Activated T-helper 2 cell treated with anti-CD3 and anti-CD28 coated beads, Interferon-gamma antibody, Interleukin-2, Interleukin-4, amounts not matched to agents 10 μg/mL and 5 μg/mL and 100 μg/mL, durations not matched to agents 14 hours and 24 hours and 36 hours (primary cell): ENCODE measurements around the gene HDDC2. TPM values are rescaled to one million over a fixed set of nuclear protein-coding genes. Genes with fewer than 3 reads are reported as not detected.

Experiments used
- DNase-seq: peaks from one replicate; pipeline ENCODE4 v3.0.0; 2021; ENCODE audit warnings: low spot score
- H3K27ac Mint-ChIP-seq: one replicate; pipeline ENCODE4 v1.8.0; 2021; ENCODE audit warnings: mixed read lengths
- H3K27me3 Mint-ChIP-seq: one replicate; pipeline ENCODE4 v1.8.0; 2021; ENCODE audit warnings: low read depth, mixed read lengths
- H3K36me3 Mint-ChIP-seq: one replicate; pipeline ENCODE4 v1.8.0; 2021; ENCODE audit warnings: low read depth, mixed read lengths
- H3K4me1 Mint-ChIP-seq: one replicate; pipeline ENCODE4 v1.8.0; 2021; ENCODE audit warnings: low read depth, mixed read lengths
- H3K4me3 Mint-ChIP-seq: one replicate; pipeline ENCODE4 v1.8.0; 2021; ENCODE audit warnings: low read depth, mild to moderate bottlenecking, moderate library complexity, mixed read lengths
- H3K9me3 Mint-ChIP-seq: one replicate; pipeline ENCODE4 v1.8.0; 2021; ENCODE audit warnings: mixed read lengths
- intact Hi-C: fragments of 100-400 bp; cut with micrococcal nuclease; formaldehyde crosslinking; loops from one replicate; pipeline ENCODE4 v1.15.1; 2023
- total RNA-seq: library from RNA; stranded (reverse); gene quantifications from 2 replicates; pipeline ENCODE4 v1.2.3, GENCODE V29; 2022

HDDC2 gene
- total RNA-seq, 1 donor from 2014 or later, result 78.3 TPM

DNA sequence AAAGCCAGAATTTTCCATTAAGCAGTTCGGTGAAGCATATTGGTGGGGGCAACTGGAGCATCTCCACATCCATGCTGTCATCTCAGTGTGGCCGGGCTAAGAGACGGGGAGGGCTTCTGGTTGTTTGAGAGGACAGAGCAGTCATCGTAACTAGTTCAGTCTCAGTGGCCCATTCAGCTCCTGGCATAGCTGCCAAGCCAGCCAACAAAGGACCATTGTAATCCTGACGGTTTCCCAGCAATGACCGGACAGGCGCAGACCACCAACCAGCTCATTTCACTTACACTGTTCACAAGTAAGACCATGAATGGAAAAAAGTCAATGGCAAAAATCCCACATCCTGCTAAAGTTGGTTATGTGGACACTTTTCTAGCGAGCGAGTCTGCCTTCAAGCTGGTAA, 14.9 kb upstream of the HDDC2 start:
- no peak for DNase-seq
- Mint-ChIP-seq H3K4me1 (no peaks in the 10 kb centered on the region), H3K27ac (no peak overlapping the region), H3K27me3 (peaks cover 13% of the 10 kb centered on the region), H3K36me3 (no peaks in the 10 kb centered on the region), H3K9me3 (no peaks in the 10 kb centered on the region), H3K4me3 (no peak overlapping the region)
- intact Hi-C loops, result no loop called here

DNA sequence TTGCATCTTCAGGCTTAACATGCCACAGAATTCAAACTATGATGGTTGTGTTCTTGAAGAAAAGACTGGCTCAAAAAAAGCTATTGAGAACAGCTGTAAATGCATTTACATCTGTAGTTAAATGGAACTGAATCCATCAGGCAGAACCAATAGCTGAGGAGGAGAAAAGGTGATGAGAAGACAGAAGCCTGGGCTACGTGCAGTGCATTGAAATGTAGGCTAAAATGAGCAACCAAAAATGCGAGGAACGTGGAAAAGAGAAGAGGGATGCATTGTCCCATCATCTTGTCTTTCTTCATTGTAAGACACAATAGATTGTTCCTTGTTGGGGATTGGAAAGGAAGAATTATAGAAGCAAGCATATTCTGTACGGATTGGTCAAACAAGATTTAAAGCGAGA, 13.8 kb upstream of the HDDC2 start:
- Mint-ChIP-seq H3K4me1 (no peaks in the 10 kb centered on the region), H3K27ac (no peak overlapping the region), H3K9me3 (no peaks in the 10 kb centered on the region), H3K36me3 (no peaks in the 10 kb centered on the region), H3K4me3 (no peak overlapping the region), H3K27me3 (peaks cover 15% of the 10 kb centered on the region)
- intact Hi-C loops, result no loop called here
- no peak for DNase-seq

DNA sequence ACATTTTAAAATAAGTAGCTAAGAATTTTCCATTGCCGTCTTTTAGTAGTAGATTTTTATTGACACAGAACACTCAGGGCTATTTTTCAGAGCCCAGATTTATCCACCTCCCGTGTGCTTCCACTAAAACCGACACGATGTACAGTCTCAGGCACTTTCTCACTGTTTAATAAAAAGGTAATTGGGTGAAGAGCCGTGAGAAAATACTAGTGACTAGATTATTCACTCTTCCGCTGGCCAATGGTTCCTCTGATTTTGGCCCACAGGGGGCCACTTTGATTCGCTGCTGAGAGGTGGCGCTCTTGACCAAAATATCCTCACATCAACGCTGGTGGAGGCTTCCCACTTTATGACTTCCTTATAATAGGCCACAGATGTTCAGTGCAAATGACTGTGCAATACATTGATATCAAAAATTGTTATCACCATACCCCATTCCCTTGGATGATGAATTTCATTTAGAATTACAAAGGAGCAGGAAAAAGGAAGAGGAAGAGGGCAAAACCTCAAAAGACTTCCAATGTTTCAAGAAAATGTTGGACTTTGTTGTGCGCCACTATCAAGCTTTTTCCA, 12.3 kb upstream of the HDDC2 start:
- H3K27ac Mint-ChIP-seq, result no peak overlapping the region
- H3K4me1 Mint-ChIP-seq, result no peaks in the 10 kb centered on the region
- intact Hi-C loops, result loop anchor here (1.0 kb wide), 1 partner anchor 440 kb away; no protein-coding TSS in a partner anchor
- no peaks in the 10 kb centered on the region for H3K9me3 Mint-ChIP-seq
- H3K4me3 Mint-ChIP-seq, result no peak overlapping the region
- no peaks in the 10 kb centered on the region for H3K36me3 Mint-ChIP-seq
- no peak for DNase-seq
- peaks cover 21% of the 10 kb centered on the region for H3K27me3 Mint-ChIP-seq

DNA sequence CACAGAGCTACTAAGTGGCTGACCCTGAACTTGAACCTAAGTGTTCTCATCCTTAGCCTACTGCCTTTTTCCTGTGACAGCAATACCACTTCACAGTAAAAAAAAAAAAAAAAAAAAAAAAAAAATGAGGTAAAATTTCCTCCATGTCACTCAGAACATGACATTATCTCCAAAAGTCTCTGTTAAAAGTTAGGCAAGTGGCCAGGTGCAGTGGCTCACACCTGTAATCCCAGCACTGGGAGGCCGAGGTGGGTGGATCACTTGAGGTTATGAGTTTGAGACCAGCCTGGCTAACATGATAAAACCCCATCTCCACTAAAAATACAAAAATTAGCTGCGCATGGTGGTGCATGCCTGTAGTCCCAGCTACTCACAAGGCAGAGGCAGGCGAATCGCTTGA, 11.2 kb upstream of the HDDC2 start:
- Mint-ChIP-seq H3K4me1 (peaks cover 10% of the 10 kb centered on the region), H3K4me3 (no peak overlapping the region), H3K36me3 (no peaks in the 10 kb centered on the region), H3K27me3 (peaks cover 24% of the 10 kb centered on the region), H3K9me3 (no peaks in the 10 kb centered on the region), H3K27ac (no peak overlapping the region)
- no peak for DNase-seq
- intact Hi-C loops, result no loop called here

DNA sequence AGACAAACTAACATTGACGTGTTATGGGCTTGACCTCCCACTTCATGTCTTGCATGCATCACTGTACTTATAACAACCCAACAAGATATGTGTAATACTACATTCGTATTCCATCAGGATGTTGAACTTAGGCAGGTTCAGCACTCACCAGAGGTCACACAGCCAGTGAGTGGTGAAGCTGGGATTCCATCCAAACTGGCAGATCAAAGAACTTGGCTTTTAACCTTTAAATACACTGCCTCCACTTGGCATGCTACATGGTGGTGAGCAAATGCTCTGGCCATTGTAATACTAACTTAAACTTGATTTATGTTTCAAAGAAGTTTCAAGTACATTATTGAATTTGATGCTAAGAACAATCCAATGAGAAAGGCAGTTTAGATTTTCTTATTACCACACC, 10.7 kb upstream of the HDDC2 start:
- Mint-ChIP-seq H3K27ac (no peak overlapping the region), H3K9me3 (no peaks in the 10 kb centered on the region), H3K4me1 (peaks cover 13% of the 10 kb centered on the region), H3K36me3 (no peaks in the 10 kb centered on the region), H3K4me3 (no peak overlapping the region), H3K27me3 (peaks cover 24% of the 10 kb centered on the region)
- DNase-seq, result no peak
- intact Hi-C loops, result no loop called here

DNA sequence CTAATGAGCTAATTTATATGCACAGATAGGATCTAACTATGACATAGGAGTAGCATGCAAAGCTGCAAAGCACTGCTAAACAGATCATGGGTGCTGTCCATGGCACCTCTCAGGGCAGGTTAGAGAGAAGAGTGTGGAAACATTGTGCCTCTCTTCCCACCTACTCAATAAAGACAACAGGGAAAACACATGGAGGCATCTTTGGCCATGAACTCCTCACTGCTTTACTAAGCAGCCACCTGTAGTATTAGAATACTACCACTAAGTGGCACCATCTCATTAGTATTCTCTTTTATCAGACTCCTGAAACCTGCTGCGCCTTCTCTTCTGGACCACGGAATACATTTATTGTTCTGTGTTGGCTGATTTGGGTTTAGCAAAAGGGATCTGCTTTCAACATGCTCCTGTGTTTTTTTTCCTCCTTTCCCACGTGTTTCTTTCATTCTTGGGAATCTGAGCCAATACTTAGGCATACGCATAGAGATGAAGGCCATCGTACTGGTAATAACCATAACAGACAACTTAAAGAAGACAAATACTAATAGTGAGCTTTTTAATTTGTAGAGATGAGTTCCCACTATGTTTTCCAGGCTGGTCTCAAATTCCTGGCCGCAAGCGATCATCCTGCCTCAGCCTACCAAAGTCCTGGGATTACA, 9.4 kb upstream of the HDDC2 start:
- intact Hi-C loops, result loop anchor here (1.0 to 2.0 kb wide), 3 partner anchors 442 to 664 kb away; no protein-coding TSS in a partner anchor
- Mint-ChIP-seq H3K4me3 (no peak overlapping the region), H3K27ac (no peak overlapping the region), H3K4me1 (peaks cover 17% of the 10 kb centered on the region), H3K9me3 (no peaks in the 10 kb centered on the region), H3K27me3 (peaks cover 30% of the 10 kb centered on the region), H3K36me3 (no peaks in the 10 kb centered on the region)
- DNase-seq, result no peak

DNA sequence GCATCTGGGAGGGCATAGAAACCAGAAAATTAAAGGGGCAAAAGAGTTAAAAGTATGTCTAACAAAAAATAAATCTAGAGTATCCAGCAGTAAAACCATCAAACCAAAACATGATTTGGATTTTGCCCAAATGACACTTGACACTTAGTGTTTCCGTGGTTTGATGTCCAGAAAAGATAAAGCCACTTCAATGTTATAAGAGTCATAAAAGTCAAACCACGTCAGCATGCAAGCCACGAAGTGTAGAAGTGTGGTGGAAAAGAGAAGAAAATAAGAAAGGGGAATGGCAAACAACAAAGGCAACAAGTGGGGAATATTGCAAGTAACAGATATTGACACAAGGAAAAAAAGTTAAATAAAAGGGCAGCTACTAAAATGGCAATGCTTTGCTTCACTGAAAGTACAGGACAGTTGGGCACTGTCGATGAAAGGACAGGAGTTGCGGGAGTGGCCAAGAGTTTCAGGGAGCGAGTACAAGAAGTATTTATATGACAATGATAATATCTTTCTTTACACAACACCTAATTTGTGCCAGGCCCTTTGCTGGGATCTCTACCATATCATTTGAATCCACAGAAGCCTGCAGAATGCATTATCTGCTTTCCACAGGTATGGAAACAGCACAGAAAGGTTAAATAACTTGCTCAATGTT, 6.3 kb upstream of the HDDC2 start:
- Mint-ChIP-seq H3K36me3 (no peaks in the 10 kb centered on the region), H3K4me1 (peaks cover 17% of the 10 kb centered on the region), H3K9me3 (no peaks in the 10 kb centered on the region), H3K27me3 (peaks cover 50% of the 10 kb centered on the region), H3K4me3 (no peak overlapping the region), H3K27ac (peak overlapping the region; percentile 34)
- no peak for DNase-seq
- intact Hi-C loops, result loop anchor here (10.0 kb wide), 2 partner anchors 607 to 647 kb away; partner anchors contain the start of gene HINT3

DNA sequence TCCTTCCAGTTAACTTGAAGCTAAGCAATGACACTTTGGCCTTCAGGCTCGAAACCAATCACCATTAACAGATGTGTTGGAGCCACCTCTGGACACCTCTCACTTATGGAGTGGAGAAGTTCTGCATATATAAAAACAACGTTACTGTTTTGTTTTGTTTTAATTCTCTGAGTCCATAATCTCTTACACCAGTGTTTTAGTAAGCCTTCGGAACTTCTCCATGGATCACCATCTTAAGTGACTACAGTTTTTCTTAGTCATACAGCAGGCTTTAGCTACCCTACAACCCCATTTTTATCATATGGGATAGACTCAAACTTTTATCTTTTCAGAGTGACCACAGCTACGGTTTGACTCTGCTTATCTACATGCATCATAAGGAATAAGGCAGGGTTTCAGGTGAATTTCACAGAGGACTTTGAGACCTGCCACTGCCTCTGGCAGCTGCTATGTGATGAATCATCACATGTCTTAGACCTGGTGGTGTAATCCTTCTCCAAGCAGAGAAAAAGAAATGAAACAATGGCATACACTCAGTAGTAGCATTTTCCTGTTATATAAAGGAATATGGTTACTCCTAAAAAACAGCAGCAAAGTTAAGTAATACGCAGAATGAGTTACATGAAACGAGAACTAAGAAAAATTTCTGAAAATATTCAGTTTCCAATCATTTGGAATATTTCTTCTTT, 5.5 kb upstream of the HDDC2 start:
- intact Hi-C loops, result loop anchor here (10.0 kb wide), 2 partner anchors 608 to 648 kb away; partner anchors contain the start of gene HINT3
- Mint-ChIP-seq H3K27me3 (peaks cover 46% of the 10 kb centered on the region), H3K27ac (no peak overlapping the region), H3K36me3 (peaks cover 3% of the 10 kb centered on the region), H3K9me3 (peaks cover 2% of the 10 kb centered on the region), H3K4me3 (no peak overlapping the region), H3K4me1 (peaks cover 22% of the 10 kb centered on the region)
- no peak for DNase-seq

DNA sequence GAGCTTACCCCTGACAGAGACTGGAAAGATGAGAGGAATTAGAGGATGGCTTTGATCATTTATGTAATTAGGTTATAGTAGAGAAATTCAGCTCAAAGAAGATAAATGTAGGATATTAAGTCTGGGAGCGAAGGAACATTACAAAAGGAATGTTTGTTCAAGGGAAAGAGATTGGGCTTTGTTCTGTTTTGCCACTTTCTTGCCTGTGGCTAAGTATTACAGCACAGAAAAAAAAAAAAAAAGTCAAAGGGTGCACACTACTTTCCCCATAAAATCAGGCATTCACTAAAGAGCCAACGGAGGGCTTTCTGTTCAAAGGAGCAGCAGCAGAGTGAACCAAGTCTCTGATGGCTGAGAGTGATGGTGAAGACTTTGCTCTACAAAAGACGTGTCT, 5.0 kb upstream of the HDDC2 start:
- Mint-ChIP-seq H3K4me1 (peaks cover 25% of the 10 kb centered on the region), H3K27ac (no peak overlapping the region), H3K4me3 (no peak overlapping the region), H3K36me3 (peaks cover 6% of the 10 kb centered on the region), H3K27me3 (peaks cover 41% of the 10 kb centered on the region), H3K9me3 (peaks cover 4% of the 10 kb centered on the region)
- no peak for DNase-seq
- intact Hi-C loops, result loop anchor here (10.0 kb wide), 2 partner anchors 608 to 648 kb away; partner anchors contain the start of gene HINT3

DNA sequence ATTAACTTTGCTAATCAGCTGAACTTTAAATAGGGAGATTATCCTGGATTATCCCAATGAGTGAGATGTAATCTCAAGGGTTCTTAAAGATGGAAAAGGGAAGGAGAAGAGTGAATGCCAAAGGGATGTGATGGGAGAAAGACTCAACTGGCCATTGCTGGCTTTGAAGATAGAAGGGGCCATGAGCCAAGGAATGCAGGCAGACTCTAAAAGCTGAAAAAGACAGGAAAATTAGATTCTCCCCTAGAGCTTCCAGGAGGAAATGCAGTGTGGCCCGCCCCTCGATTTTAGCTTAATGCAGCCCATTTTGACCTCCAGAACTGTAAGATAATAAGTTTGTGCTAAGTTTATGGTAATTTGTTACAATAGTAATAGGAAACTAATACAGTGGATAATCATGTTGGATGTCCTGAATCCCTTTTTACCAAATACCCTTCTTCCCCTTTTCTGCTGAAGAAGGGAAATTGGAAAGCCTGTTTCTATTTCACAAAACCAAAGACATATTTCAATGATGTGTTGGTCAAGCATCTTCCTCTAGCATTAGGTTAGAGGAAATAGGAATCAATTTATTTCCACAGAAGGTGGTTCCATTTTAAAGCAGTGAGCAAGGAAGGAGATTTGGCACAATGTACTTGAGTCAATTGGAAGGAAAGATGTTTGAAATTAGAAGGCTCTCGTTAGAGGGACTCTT, 3.3 kb upstream of the HDDC2 start:
- peaks cover 36% of the 10 kb centered on the region for H3K27me3 Mint-ChIP-seq
- intact Hi-C loops, result loop anchor here (5.0 to 10.0 kb wide), 3 partner anchors 153 to 650 kb away; partner anchors contain the start of genes HINT3 and TPD52L1
- peaks cover 4% of the 10 kb centered on the region for H3K9me3 Mint-ChIP-seq
- H3K27ac Mint-ChIP-seq, result no peak overlapping the region
- no peak overlapping the region for H3K4me3 Mint-ChIP-seq
- peaks cover 18% of the 10 kb centered on the region for H3K36me3 Mint-ChIP-seq
- peaks cover 34% of the 10 kb centered on the region for H3K4me1 Mint-ChIP-seq
- DNase-seq, result no peak

DNA sequence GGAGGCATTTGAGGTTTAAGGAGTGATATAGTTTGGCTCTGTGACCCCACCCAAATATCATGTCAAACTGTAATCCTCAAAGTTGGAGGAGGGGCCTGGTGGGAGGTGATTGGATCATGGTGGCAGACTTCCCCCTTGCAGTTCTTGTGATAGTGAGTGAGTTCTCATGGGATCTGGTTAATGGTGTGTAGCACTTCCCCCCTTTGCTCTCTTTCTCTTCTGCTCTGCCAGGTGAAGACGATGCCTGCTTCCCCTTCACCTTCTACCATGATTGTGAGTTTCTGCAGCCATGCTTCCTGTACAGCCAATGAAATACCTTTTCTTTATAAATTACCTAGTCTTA, 1.7 kb upstream of the HDDC2 start:
- Mint-ChIP-seq H3K4me1 (peaks cover 39% of the 10 kb centered on the region), H3K4me3 (no peak overlapping the region), H3K27me3 (peaks cover 28% of the 10 kb centered on the region), H3K36me3 (peaks cover 31% of the 10 kb centered on the region), H3K27ac (no peak overlapping the region), H3K9me3 (peaks cover 4% of the 10 kb centered on the region)
- DNase-seq, result no peak
- intact Hi-C loops, result loop anchor here (5.0 to 10.0 kb wide), 3 partner anchors 151 to 651 kb away; partner anchors contain the start of genes HINT3 and TPD52L1

DNA sequence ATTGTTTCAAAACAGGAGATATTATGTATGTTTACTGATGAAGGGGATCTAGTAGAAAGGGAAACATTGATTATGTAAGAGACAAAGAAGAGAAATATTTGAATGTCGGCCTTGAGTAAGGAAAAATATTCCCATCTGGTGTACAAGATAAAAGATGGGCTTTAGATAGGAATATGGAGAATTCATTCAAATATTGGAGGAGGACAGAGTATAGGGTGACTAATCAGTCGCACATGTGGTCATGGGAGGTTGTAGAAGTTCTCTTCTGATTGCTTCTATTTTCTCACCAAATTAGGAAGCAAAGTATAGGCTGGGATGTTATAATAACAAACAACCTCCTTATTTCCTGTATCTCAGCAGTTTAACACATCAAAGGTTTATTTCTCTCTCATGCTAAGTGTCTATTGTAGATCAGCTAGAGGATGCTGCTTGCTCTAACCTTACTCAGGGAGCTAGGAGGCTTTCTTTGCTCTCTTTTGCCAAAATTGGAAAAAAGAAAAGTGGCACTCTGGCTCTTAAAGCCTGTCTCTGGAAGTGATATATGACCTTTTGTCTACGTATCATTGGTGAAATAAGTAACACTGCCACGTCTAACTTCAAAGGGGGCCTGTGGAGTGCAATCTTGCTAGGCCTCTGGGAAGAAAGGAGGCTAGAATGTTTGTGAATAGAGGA, 1.2 kb upstream of the HDDC2 start:
- peak overlapping the region; percentile 93 for H3K4me3 Mint-ChIP-seq
- intact Hi-C loops, result loop anchor here (5.0 to 10.0 kb wide), 3 partner anchors 151 to 652 kb away; partner anchors contain the start of genes HINT3 and TPD52L1
- H3K36me3 Mint-ChIP-seq, result peaks cover 35% of the 10 kb centered on the region
- H3K27me3 Mint-ChIP-seq, result peaks cover 28% of the 10 kb centered on the region
- peaks cover 4% of the 10 kb centered on the region for H3K9me3 Mint-ChIP-seq
- peaks cover 35% of the 10 kb centered on the region for H3K4me1 Mint-ChIP-seq
- DNase-seq, result no peak
- no peak overlapping the region for H3K27ac Mint-ChIP-seq
